HepG2 (cell line): ENCODE data around the gene RRAD. TPM values are rescaled to one million over a fixed set of nuclear protein-coding genes. Genes with fewer than 3 reads are reported as not detected.

ENCODE experiments used
- ATAC-seq: fragments of 200-7000 bp; cut with Tn5 transposase; 3 replicates; pipeline ENCODE4 v1.9.1; 2020; ENCODE audit warnings: mild to moderate bottlenecking, moderate library complexity
- BruUV-seq: library from RNA; stranded (reverse); fragments of 400-500 nt; replicated peaks from 2 replicates; lab custom pipeline; 2021; lab: Mats Ljungman, UMichigan
- CTCF ChIA-PET: fragments of 300-600 bp; formaldehyde crosslinking; extraction: SDS; loops from one replicate; lab custom pipeline; 2021; ENCODE audit warnings: low total read pairs, inconsistent platforms, low intra/inter-chr PET ratio; lab: Yijun Ruan, JAX
- POLR2A ChIA-PET: fragments of 350-600 bp; sonication (Branson Sonifier 250); formaldehyde crosslinking; loops from one replicate; lab custom pipeline; 2020; ENCODE audit warnings: antibody characterized with exemption, inconsistent platforms; lab: Yijun Ruan, JAX
- DNase-seq: peaks from one replicate; pipeline ENCODE4 v3.0.0-alpha.2; 2015; ENCODE audit warnings: low spot score
- FAIRE-seq: peaks from 3 replicates; lab custom pipeline; 2011; peaks lifted over from hg19 to GRCh38; lab: Jason Lieb, UNC
- H2AFZ ChIP-seq: one replicate; pipeline ENCODE4 v1.6.1; 2011; ENCODE audit warnings: low read length, inconsistent platforms
- H3K27ac ChIP-seq: fragments of 300-600 bp; 3 replicates; pipeline ENCODE4 v1.8.0; 2011; ENCODE audit warnings: mixed run types, mild to moderate bottlenecking, mixed read lengths, low read length, inconsistent platforms; ENCODE audit not compliant: insufficient read depth; ENCODE audit errors: extremely low read length
- H3K27me3 ChIP-seq, 2 experiments: fragments of 200-600 bp in 1 of 2; 2 replicates in 1 of 2; 3 replicates in 1 of 2; pipeline versions ENCODE4 v1.6.0 to v1.8.0; 2011; ENCODE audit warnings: low read length in 2 of 2, mild to moderate bottlenecking in 2 of 2, moderate library complexity in 2 of 2, inconsistent platforms in 1 of 2; ENCODE audit not compliant: insufficient read depth in 2 of 2, control insufficient read depth in 1 of 2
- H3K36me3 ChIP-seq, 2 experiments: fragments of 200-600 bp in 1 of 2; replicated peaks in 1 of 2; 2 replicates in 1 of 2; 3 replicates in 1 of 2; pipeline versions ENCODE4 v1.5.1 to v1.8.0; 2011; ENCODE audit warnings: low read length in 2 of 2, inconsistent platforms in 1 of 2; ENCODE audit not compliant: insufficient read depth in 2 of 2, control insufficient read depth in 1 of 2
- H3K4me1 ChIP-seq: 2 replicates; pipeline ENCODE4 v1.5.1; 2012; ENCODE audit warnings: low read length, inconsistent platforms; ENCODE audit not compliant: insufficient read depth
- H3K4me2 ChIP-seq: 2 replicates; pipeline ENCODE4 v1.6.0; 2011; ENCODE audit warnings: low read depth, low read length, inconsistent platforms
- H3K4me3 ChIP-seq, 3 experiments: fragments of 200-600 bp in 1 of 3; sonication (generic), shearing (Covaris generic) in 1 of 3; replicated peaks in 1 of 3; 2 replicates each; pipeline ENCODE4 v1.5.1; 2011 to 2016; ENCODE audit warnings: low read length in 3 of 3, inconsistent platforms in 2 of 3, low read depth in 2 of 3, mild to moderate bottlenecking in 2 of 3, control low read depth in 1 of 3, mixed read lengths in 1 of 3; ENCODE audit not compliant: insufficient read depth in 1 of 3
- H3K79me2 ChIP-seq: one replicate; pipeline ENCODE4 v1.6.1; 2011; ENCODE audit warnings: low read length, inconsistent platforms; ENCODE audit not compliant: insufficient read depth
- H3K9ac ChIP-seq: 2 replicates; pipeline ENCODE4 v1.6.0; 2011; ENCODE audit warnings: mild to moderate bottlenecking, low read depth, low read length, inconsistent platforms; ENCODE audit not compliant: insufficient read depth
- H3K9me3 ChIP-seq: 2 replicates; pipeline ENCODE4 v1.5.1; 2012; ENCODE audit warnings: mild to moderate bottlenecking, low read length
- H4K20me1 ChIP-seq: 2 replicates; pipeline ENCODE4 v1.6.0; 2011; ENCODE audit warnings: inconsistent platforms, mild to moderate bottlenecking, low read length, moderate library complexity; ENCODE audit not compliant: insufficient read depth
- KMT2A ChIP-seq: sonication (generic); formaldehyde crosslinking; IDR thresholded peaks from 2 replicates; pipeline ENCODE4 v1.4.0; 2020; ENCODE audit warnings: missing genetic modification reagents
- PATZ1 ChIP-seq: sonication (generic); formaldehyde crosslinking; IDR thresholded peaks from 2 replicates; pipeline ENCODE4 v1.4.0; 2020; ENCODE audit warnings: missing genetic modification reagents
- PREB ChIP-seq: sonication (generic); formaldehyde crosslinking; IDR thresholded peaks from 2 replicates; pipeline ENCODE4 v1.4.0; 2020; ENCODE audit warnings: missing genetic modification reagents
- RXRA ChIP-seq: sonication (generic); formaldehyde crosslinking; IDR thresholded peaks from 2 replicates; pipeline ENCODE4 v1.5.1; 2020; ENCODE audit warnings: missing genetic modification reagents
- TFAP4 ChIP-seq: sonication (generic); IDR thresholded peaks from 2 replicates; pipeline ENCODE4 v1.6.1; 2016; ENCODE audit warnings: low read depth, borderline replicate concordance
- ZNF660 ChIP-seq: sonication (generic); formaldehyde crosslinking; IDR thresholded peaks from 2 replicates; pipeline ENCODE4 v1.5.1; 2020; ENCODE audit warnings: mild to moderate bottlenecking, low read depth, missing genetic modification reagents, borderline replicate concordance
- WGBS: methylation state at CpG from one replicate; pipeline ENCODE4 v1.1.6; 2017; ENCODE audit warnings: low lambda C conversion rate; 5-methylcytosine and 5-hydroxymethylcytosine counted together
- in situ Hi-C: cut with HindIII; loops from 2 replicates; pipeline ENCODE4 v1.10.0; 2017; ENCODE audit warnings: low pct_unique_long_range_greater_than_20kb; ENCODE audit not compliant: extremely low pct_ligation_motif_present
- intact Hi-C: fragments of 100-400 bp; cut with micrococcal nuclease; formaldehyde crosslinking; loops from one replicate; pipeline ENCODE4 v1.10.0; 2022; ENCODE audit not compliant: unreplicated experiment
- polyA plus RNA-seq, 8 experiments: library from polyadenylated mRNA; depleted of rRNA in 3 of 8; stranded (reverse) in 7 of 8; unstranded in 1 of 8; fragments of >200 nt; fragmentation: Illumina TruSeq in 4 of 8; extraction: Trizol in 4 of 8; gene quantifications; 2 replicates each; pipeline versions ENCODE4 v1.2.1 to v1.2.3, GENCODE V29; 2011 to 2016; ENCODE audit warnings: low read depth in 4 of 8, missing spikeins in 1 of 8, mixed read lengths in 1 of 8; ENCODE audit not compliant: insufficient read depth in 1 of 8
- total RNA-seq, 5 experiments: library from RNA; depleted of rRNA; stranded (reverse); fragments of >200 nt; fragmentation: Illumina TruSeq; extraction: Trizol; gene quantifications; 2 replicates each; pipeline ENCODE4 v1.2.3, GENCODE V29; 2016; ENCODE audit warnings: low read depth in 1 of 5

Gene RRAD
- total and polyA plus RNA-seq, 2 of the 13 experiments (the other 11 are each of a cell fraction or from before 2014, with no cell fraction given) = 0.80 to 1.1 TPM

DNA sequence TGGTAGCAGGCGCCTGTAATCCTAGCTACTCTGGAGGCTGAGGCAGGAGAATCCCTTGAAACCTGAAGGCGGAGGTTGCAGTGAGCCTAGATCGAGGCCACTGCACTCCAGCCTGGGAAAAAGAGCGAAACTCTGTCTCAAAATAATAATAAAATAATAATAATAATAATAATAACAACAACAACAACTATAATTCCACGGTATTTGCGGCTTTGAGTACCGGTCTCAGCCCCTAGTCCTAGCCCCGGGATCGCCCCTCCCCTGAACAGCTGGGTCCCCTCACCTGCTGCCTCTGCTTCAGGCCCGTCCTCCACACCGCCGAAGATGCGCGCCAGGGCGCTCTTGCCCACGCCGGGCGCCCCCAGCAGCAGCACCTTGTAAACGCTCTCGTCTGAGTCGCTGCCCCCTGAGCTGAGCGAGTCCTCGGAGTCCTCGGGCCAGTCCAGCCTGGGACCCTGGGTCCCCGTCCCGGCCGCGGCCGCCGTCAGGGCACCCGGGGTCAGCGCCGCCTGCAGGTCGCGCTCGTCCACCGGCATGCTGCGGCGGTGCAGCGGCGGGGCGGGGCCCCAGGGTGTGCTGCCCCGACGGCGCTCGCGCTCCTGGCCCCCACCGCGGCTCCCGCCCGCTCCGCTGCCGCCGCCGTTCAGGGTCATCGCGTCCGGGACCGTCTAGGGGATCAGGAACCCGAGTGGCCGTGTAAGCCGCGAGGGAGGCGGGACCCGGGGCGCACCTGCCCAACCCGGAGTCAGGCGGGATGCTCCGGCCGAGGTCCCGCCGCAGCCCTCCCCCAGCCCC lies 611 bp downstream of the RRAD start (continued):
- TF ChIP-seq PATZ1 (CRISPR knock-in tag) (peak; percentile 41; the same call in 1 of the 2 replicates), KMT2A (CRISPR knock-in tag) (0 out of 2 replicates have a peak, but pooled peaks have one; percentile 25), ZNF660 (no peak), RXRA (CRISPR knock-in tag) (0 out of 2 replicates have a peak, but pooled peaks have one; percentile 2)
- TF ChIP-seq, all 625 proteins: peak for 78

DNA sequence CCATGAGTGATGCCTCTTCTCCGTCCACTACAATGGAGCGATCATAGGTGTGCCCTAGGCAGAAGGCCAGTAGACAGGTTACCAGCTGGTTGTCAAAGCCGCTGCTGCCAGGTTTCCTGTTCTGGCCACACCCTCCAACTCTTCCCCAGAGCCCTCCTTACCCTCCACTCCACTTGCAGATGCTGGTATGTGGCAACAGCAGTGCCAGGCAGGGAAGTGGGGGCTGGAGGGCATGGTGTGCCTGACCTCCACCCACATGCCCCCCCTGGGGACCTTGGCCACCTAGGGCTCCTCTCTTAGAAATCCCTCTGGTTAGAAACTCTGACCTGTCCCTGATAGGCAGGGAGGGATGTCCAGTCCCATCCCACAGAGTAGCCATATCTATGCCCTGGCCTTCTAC lies 1.5 kb downstream of the RRAD start:
- 69% methylated on average over 3 of the region's 3 CpGs for WGBS
- CTCF ChIA-PET = interaction anchor here (2.6 kb wide), 1 partner anchor 28 kb away, joined by 37 read pairs; no protein-coding TSS in a partner anchor
- no peak overlapping the region for H3K4me2 ChIP-seq
- no peak overlapping the region for H3K27ac ChIP-seq
- BruUV-seq = no TSS peak
- TF ChIP-seq TFAP4 (peak; percentile 33; the same call in 1 of the 2 replicates), PREB (no peak)
- TF ChIP-seq, all 625 proteins: peak for 1
- FAIRE-seq (no peak), DNase-seq (no peak), ATAC-seq (no peak)
- POLR2A ChIA-PET = no interaction called here
- peaks cover 5 to 22% of the 10 kb centered on the region in 2 experiments; a peak in 4 of 5 replicates for H3K27me3 ChIP-seq
- H3K36me3 ChIP-seq = no peaks in the 10 kb centered on the region
- intact Hi-C loops = loop anchor here (1.0 kb wide), 1 partner anchor 29 kb away; no protein-coding TSS in a partner anchor
- H3K4me1 ChIP-seq = peaks cover 53% of the 10 kb centered on the region
- H3K79me2 ChIP-seq = no peaks in the 10 kb centered on the region
- H3K4me3 ChIP-seq = no peak overlapping the region
- in situ Hi-C loops = no loop called here
- no peak overlapping the region for H3K9ac ChIP-seq
- H3K9me3 ChIP-seq = no peaks in the 10 kb centered on the region
- no peaks in the 10 kb centered on the region for H4K20me1 ChIP-seq
- H2AFZ ChIP-seq = no peak overlapping the region
